Stimulated activated memory B cell treated with anti-CD40 and anti-IgM and Interleukin-4, amounts not matched to agents 10 μg/mL and 1 μg/mL and 100 μg/mL, for 72 hours (primary cell): ENCODE data around the gene CALD1.

Experiments used
- ATAC-seq: fragments of 150-1000 bp; cut with Tn5 transposase; 2 replicates; pipeline ENCODE4 v1.10.0; 2021
- H3K27ac Mint-ChIP-seq: one replicate; pipeline ENCODE4 v1.8.0; 2022; ENCODE audit warnings: mild to moderate bottlenecking, mixed read lengths
- H3K27me3 Mint-ChIP-seq: one replicate; pipeline ENCODE4 v1.8.0; 2022; ENCODE audit warnings: mixed read lengths
- H3K36me3 Mint-ChIP-seq: one replicate; pipeline ENCODE4 v1.8.0; 2022; ENCODE audit warnings: mixed read lengths
- H3K4me1 Mint-ChIP-seq: one replicate; pipeline ENCODE4 v1.8.0; 2022; ENCODE audit warnings: mixed read lengths
- H3K4me3 Mint-ChIP-seq: one replicate; pipeline ENCODE4 v1.8.0; 2022; ENCODE audit warnings: mild to moderate bottlenecking, moderate library complexity, mixed read lengths
- H3K9me3 Mint-ChIP-seq: one replicate; pipeline ENCODE4 v1.8.0; 2022; ENCODE audit warnings: mixed read lengths

The CALD1 gene, protein sequence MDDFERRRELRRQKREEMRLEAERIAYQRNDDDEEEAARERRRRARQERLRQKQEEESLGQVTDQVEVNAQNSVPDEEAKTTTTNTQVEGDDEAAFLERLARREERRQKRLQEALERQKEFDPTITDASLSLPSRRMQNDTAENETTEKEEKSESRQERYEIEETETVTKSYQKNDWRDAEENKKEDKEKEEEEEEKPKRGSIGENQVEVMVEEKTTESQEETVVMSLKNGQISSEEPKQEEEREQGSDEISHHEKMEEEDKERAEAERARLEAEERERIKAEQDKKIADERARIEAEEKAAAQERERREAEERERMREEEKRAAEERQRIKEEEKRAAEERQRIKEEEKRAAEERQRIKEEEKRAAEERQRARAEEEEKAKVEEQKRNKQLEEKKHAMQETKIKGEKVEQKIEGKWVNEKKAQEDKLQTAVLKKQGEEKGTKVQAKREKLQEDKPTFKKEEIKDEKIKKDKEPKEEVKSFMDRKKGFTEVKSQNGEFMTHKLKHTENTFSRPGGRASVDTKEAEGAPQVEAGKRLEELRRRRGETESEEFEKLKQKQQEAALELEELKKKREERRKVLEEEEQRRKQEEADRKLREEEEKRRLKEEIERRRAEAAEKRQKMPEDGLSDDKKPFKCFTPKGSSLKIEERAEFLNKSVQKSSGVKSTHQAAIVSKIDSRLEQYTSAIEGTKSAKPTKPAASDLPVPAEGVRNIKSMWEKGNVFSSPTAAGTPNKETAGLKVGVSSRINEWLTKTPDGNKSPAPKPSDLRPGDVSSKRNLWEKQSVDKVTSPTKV

DNA sequence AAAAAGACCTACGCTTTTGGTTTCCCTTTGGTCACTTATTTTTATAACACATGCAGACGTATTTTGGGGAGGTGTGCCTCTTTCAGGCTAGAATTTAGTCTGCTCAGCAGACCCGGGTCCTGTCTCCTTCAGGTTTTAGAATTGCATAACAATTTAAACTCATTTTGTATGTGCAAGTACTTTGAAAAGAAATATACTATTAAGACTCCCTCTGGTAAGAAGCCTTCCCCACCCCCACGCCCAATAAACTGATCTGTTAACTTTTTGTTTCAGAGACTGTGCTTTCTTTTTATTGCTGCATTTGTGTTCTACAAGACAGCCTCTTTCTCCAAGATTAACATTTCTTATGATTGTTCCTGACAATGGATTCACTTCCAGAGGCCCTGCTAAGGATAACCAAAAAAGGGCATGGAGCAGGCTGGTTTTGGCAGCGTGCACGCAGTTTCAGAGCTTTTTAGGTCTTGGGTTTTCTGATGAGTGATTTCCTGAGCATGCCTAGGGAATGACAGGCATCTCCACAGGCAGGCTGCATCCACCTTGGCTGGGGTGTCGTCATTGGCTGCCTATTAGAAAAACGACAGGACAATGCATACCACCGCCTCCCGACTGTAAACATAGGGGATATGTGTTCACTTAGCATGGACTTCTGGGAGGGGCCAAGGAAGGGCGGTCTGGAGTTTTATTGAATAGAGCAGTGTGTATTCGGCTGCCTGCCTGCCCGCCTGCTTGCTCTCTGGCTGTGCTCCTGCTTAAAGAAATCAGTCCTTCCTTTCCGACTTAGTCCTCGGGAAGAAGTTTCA, at the start of gene CALD1:
Gene CALD1 (plus strand): TSS at position 694 of the 800 bp plus-strand sequence. CDS start 88,100 bp downstream, outside the sequence.
- H3K27ac Mint-ChIP-seq = no peak within 1 kb of the TSS
- H3K4me1 Mint-ChIP-seq = no peaks in the 10 kb centered on the region
- no peak within 1 kb of the TSS for H3K4me3 Mint-ChIP-seq
- no peaks in the 10 kb centered on the region for H3K36me3 Mint-ChIP-seq
- no peak for ATAC-seq
- no peaks in the 10 kb centered on the region for H3K9me3 Mint-ChIP-seq
- H3K27me3 Mint-ChIP-seq = peaks cover 16% of the 10 kb centered on the region

DNA sequence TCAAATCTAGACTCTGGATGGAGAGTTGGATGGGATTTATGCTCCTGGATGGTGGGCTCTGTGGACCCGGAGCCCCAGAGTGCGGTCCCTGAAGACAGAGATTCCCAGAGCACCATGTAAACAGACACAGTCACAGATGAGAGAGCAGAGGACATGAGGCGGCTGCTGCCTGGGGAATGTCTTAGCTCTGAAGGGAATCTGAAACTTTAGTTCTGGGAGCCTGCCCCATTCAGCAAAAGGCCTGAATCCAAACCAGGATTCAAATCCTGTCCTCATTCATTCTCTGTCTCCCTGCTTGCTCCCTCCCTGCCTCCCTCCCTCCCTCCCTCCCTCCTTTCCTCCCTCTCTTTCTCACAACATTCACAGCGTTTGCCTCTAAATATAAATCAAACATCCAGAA, 49.5 kb upstream of the CALD1 start:
- Mint-ChIP-seq H3K36me3 (no peaks in the 10 kb centered on the region), H3K27me3 (no peaks in the 10 kb centered on the region), H3K27ac (no peak overlapping the region), H3K9me3 (peaks cover 6% of the 10 kb centered on the region), H3K4me1 (peaks cover 5% of the 10 kb centered on the region), H3K4me3 (no peak overlapping the region)
- no peak for ATAC-seq

DNA sequence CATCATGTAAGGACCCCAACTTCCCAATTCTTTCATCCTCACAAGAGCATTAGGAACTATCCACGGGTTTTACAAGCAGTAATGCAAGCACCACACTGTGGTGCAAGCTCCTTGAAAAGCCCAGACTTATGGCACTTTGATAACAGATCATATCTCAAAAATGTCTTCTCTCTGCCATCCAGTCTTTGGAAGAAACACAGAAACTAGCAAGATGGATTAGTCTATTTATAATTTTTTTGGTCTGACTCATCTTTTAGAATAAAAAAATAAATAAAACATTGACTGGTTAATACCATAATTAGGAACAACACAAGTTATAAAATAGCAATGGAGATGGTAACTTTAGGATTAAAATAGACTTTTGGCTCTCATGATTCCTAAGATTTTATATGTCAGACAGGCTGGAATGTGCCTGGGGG, 49.0 kb upstream of the CALD1 start:
- Mint-ChIP-seq H3K27ac (no peak overlapping the region), H3K4me1 (peaks cover 5% of the 10 kb centered on the region), H3K27me3 (no peaks in the 10 kb centered on the region), H3K9me3 (peaks cover 6% of the 10 kb centered on the region), H3K4me3 (no peak overlapping the region), H3K36me3 (no peaks in the 10 kb centered on the region)
- no peak for ATAC-seq

DNA sequence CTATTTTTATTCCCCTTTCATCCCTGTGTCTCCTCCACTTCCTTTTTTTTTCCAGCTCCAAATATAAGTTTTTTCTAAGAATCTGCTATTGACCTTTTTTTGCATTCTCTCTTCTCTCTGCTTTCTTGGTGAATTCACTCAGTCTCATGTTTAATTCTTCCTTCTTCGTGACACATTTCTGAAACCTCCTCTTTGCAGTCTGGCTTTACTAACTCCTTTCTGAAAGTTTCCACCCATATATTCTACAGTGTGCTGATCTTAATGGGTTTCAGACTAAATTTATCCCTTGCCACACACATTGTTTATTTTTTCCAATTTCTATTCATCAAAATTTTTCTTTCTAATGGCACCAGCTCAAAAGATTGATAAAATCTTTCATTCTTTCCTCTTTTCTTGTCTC, 47.8 kb upstream of the CALD1 start:
- Mint-ChIP-seq H3K9me3 (peaks cover 3% of the 10 kb centered on the region), H3K27me3 (no peaks in the 10 kb centered on the region), H3K4me1 (peaks cover 5% of the 10 kb centered on the region), H3K4me3 (no peak overlapping the region), H3K27ac (peak overlapping the region; percentile 15), H3K36me3 (no peaks in the 10 kb centered on the region)
- no peak for ATAC-seq

DNA sequence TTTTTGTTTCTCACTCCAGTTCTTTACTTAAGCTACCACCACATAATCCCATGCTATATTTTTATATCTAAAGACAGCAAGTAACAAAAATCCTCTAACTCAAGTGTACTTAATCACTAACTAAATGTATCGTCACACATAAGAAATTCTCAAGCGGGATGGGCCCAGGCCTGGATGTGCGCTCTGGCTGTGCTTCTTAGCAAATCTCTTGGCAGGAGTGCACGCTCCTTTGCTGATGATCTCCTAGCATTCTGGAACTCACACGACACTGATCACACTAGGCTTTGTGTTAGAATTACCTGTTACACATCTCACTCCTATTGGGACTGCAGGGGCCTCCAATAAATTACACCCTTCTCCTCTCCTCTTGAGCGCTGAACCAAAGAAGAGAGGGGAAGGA, 46.7 kb upstream of the CALD1 start:
- no peak overlapping the region for H3K4me3 Mint-ChIP-seq
- peaks cover 10% of the 10 kb centered on the region for H3K4me1 Mint-ChIP-seq
- H3K9me3 Mint-ChIP-seq = peaks cover 3% of the 10 kb centered on the region
- no peaks in the 10 kb centered on the region for H3K27me3 Mint-ChIP-seq
- no peaks in the 10 kb centered on the region for H3K36me3 Mint-ChIP-seq
- no peak overlapping the region for H3K27ac Mint-ChIP-seq
- no peak for ATAC-seq

DNA sequence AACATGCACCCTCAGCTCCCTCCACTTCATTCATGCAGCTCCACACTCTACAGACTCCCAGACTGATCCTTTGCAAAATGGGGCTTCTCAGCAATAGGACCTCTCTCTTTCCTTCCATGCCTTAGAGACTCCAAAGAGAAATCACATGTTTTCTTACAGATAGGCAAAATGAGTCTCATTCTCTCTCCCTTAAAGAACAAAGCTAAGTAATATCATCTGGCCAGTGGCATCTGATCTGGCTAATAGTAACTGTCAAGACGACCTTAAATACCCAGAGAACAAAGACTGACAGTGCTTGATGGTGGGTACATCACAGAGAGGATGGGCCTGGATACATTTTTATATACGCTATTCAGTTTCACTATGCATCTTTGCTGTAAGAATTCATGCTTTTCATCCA, 43.1 kb upstream of the CALD1 start:
- H3K9me3 Mint-ChIP-seq = no peaks in the 10 kb centered on the region
- H3K27ac Mint-ChIP-seq = no peak overlapping the region
- ATAC-seq = no peak
- peaks cover 19% of the 10 kb centered on the region for H3K4me1 Mint-ChIP-seq
- H3K36me3 Mint-ChIP-seq = no peaks in the 10 kb centered on the region
- H3K27me3 Mint-ChIP-seq = no peaks in the 10 kb centered on the region
- no peak overlapping the region for H3K4me3 Mint-ChIP-seq

DNA sequence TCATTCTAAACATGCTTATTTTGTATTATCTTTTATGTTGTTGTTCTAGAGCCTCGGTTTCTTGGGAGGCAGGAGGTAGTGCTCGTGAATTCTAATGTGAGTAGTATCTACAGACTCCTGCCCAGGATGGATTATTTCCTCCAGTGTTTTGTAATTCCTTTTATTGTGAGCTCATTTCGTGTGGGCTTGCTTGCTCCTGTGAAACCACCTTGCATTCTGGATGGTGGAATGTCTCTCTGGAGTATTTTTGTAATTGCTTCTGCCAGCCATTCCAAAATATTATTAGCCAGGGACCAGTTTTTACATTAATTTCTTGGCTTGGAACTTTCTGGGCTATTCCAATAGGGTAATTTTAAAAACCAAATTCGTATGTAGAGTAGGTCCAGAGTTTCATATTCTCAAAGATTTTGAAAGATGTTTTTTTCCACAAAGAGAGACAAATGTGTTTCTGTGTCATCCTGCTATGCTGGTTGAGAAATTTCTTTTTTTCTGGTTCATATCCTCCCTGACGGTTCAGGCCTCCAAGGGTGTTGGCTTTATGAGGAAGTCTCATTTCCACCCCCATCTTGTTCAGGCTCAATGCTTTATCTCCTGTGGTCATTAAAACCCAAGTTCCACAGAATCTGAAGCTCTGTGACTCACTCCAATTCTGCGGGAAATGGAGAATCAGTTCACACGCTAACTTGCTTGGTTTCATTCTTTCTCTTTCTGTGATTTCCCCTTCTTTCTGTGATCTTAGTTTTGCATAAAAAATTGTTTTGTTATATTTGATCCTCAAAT, 41.7 kb upstream of the CALD1 start:
- Mint-ChIP-seq H3K4me1 (peaks cover 13% of the 10 kb centered on the region), H3K9me3 (no peaks in the 10 kb centered on the region), H3K4me3 (no peak overlapping the region), H3K36me3 (no peaks in the 10 kb centered on the region), H3K27ac (peak overlapping the region; percentile 70), H3K27me3 (no peaks in the 10 kb centered on the region)
- peak; percentile 92 for ATAC-seq

DNA sequence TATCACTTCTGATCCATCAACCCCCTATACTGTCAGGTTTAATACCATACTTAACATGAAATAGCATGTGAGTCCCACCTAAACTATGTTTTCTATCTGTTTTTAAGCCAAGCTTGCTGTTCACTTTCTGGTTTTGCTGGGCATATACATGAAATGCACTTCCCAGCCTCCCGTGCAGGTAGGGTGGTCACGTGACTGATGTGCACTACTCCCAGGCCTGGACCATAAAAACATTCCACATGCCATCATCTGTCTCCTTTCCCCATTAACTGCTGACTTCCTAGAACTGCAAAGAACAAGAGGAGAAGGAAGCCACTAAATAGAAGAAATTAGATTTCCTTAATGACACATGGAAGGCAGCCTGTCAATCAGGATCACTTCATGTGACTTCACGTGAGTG, 40.1 kb upstream of the CALD1 start:
- peaks cover 13% of the 10 kb centered on the region for H3K4me1 Mint-ChIP-seq

DNA sequence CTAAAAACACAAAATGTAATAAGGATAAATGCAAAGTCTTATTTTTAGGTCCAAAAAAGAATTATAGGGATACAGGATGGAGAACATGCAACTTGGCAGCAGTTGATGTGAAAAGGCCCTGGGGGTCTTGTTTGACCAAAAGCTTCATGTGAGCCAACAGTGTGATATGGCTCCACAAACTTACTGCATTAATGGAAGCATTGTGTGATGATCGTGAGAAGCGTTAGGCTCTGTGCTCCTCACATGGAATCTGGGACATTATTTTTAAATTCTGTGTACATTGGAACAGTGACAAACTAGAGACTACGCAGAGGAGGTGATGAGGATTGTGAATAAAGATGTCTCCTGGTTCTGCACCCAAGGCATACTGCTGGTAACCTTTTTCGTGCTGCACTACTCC, 39.1 kb upstream of the CALD1 start:
- peaks cover 13% of the 10 kb centered on the region for H3K4me1 Mint-ChIP-seq
- ATAC-seq = no peak
- H3K4me3 Mint-ChIP-seq = no peak overlapping the region
- no peaks in the 10 kb centered on the region for H3K9me3 Mint-ChIP-seq
- no peaks in the 10 kb centered on the region for H3K36me3 Mint-ChIP-seq
- no peak overlapping the region for H3K27ac Mint-ChIP-seq
- H3K27me3 Mint-ChIP-seq = no peaks in the 10 kb centered on the region

More for the DNA sequence above, 40.1 kb upstream of the CALD1 start:
- Mint-ChIP-seq H3K27ac (no peak overlapping the region), H3K4me3 (no peak overlapping the region), H3K36me3 (no peaks in the 10 kb centered on the region), H3K9me3 (no peaks in the 10 kb centered on the region), H3K27me3 (no peaks in the 10 kb centered on the region)
- ATAC-seq = no peak

DNA sequence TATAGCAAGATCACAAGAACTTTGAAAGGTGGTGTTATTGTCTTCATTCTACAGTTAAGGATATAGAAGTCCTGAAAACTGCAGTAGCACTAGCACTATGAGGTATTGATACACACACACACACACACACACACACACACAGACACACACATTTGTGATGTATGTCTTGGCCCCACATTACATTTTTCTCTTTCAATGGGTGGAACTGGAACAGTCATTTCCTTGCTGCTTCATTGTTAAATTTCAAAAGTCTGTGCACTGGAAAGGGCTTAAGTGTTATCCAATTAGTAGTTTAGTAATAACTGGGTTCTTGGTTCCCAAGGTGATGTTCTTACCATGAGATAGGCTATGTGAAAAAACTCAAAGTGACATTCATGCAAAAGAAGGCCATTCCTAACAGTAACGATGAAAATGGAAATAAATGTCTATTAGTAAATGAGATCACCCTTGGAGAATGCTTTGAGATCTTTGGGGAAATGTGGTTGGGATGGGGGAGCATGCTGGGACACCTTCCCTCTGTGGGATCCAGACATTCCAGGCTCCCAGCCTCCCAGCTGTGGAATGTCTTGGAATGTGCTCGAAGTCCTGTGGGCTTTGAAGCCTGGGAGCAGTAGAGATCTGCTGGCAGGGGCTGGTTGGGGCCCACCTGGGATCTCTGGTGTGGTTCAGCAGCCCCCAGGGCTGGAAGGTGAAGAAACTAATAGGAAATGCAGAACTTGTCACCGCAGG, 37.4 kb upstream of the CALD1 start:
- H3K4me1 Mint-ChIP-seq = peaks cover 13% of the 10 kb centered on the region
- no peak overlapping the region for H3K27ac Mint-ChIP-seq
- no peak for ATAC-seq
- H3K9me3 Mint-ChIP-seq = no peaks in the 10 kb centered on the region
- no peaks in the 10 kb centered on the region for H3K36me3 Mint-ChIP-seq
- no peak overlapping the region for H3K4me3 Mint-ChIP-seq
- peaks cover 7% of the 10 kb centered on the region for H3K27me3 Mint-ChIP-seq

DNA sequence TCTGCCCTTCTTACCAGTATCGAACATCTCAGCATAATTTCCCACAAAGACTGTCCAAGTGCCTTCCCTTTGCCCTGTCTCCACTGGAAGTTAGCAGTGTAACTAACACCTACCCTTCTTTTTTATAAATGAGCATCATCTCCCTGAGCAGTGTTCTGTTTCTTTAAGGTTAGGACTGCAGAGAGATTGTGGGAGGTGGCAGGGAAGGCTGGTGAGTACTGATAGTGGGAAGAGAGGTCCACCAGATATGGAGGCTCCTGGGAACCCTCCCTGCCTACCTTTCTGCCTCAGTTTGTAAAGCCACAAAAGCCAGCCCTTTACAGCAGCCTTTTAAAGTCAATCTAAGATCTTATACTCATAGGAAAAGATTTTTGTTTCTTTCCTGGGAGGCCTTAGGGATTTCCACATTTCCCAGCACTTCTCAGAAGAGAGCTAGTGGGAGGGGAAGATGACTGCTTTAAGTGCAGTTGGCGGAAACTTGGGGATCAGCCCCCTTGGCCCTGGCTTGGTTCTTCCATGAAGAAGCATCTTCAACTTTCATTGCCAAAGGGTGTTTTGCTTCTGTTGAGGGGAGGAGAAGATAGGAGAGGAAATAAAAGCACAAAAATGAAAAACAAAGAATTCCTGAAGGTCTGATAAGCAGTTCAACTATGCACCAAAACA, 36.6 kb upstream of the CALD1 start:
- Mint-ChIP-seq H3K9me3 (no peaks in the 10 kb centered on the region), H3K4me3 (no peak overlapping the region), H3K27me3 (peaks cover 14% of the 10 kb centered on the region), H3K4me1 (peaks cover 8% of the 10 kb centered on the region), H3K27ac (no peak overlapping the region), H3K36me3 (no peaks in the 10 kb centered on the region)
- no peak for ATAC-seq

DNA sequence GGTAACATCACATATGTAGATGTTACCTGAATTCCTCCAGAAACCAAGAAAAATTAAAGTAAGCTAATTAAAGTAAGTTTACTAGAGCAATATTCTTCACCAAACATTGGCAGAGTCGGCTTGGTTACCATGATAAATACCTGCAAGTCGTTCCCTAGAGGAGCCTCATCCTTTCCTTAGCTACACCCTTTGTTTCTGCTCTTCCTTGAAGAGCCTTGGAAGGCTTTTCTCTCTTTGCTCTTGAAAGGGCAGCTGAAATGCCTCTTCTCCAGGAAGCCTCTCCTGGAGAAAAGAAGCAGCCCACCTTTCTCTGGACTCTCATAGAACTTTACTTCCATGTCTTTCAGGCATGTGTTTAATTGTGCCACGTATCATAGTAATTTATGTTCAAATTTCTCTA, 34.9 kb upstream of the CALD1 start:
- H3K9me3 Mint-ChIP-seq = no peaks in the 10 kb centered on the region
- peaks cover 16% of the 10 kb centered on the region for H3K27me3 Mint-ChIP-seq
- no peak overlapping the region for H3K27ac Mint-ChIP-seq
- ATAC-seq = no peak
- H3K36me3 Mint-ChIP-seq = no peaks in the 10 kb centered on the region
- no peaks in the 10 kb centered on the region for H3K4me1 Mint-ChIP-seq
- H3K4me3 Mint-ChIP-seq = no peak overlapping the region

DNA sequence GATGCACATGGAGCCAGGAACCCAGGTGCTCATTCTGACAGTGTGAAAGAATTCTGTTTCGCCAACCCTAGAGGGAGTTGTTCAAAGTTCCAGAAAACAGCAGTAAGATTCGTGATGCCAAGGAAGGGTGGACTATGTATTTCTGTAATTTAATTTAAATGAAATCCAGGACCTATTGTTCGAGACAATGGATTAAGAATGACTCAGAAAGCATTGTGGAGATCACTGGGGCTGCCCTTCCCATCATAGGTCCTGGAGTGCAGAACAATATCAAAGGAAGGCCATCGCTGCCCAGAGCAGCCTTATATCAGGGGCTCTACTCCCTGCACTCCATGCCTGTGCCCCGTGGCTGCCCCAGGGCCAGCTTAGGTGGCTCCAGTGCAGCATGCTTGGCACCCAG, 32.1 kb upstream of the CALD1 start:
- H3K27me3 Mint-ChIP-seq = peaks cover 16% of the 10 kb centered on the region
- peaks cover 8% of the 10 kb centered on the region for H3K4me1 Mint-ChIP-seq
- H3K9me3 Mint-ChIP-seq = no peaks in the 10 kb centered on the region
- no peak overlapping the region for H3K4me3 Mint-ChIP-seq
- H3K27ac Mint-ChIP-seq = no peak overlapping the region
- no peaks in the 10 kb centered on the region for H3K36me3 Mint-ChIP-seq
- no peak for ATAC-seq
